ENCODE measurements around the gene SUSD4. TPM values are rescaled to one million over a fixed set of nuclear protein-coding genes. Genes with fewer than 3 reads are reported as not detected.

Gene SUSD4
- total and polyA plus RNA-seq, 9 of the 15 experiments (the other 6 are each of a cell fraction or from before 2014, with no cell fraction given) = 0.06 to 1.7 (median 0.09) TPM; not detected in 4

- FAIRE-seq = no peak
- Histone ChIP-seq H3K4me3 (no peak overlapping the region), H3K4me1 (replicated peaks in 1 of 2; ENCODE audit: control insufficient read depth in 2 of 2, insufficient read depth in 2 of 2, low read length in 2 of 2) (no peaks in the 10 kb centered on the region; a peak in 1 of 5 replicates), H3K9me1 (ENCODE audit: control insufficient read depth, insufficient read depth, low read length) (no peaks in the 10 kb centered on the region), H4K20me1 (replicated peaks; ENCODE audit: control insufficient read depth, insufficient read depth, low read length) (no peaks in the 10 kb centered on the region), H3K9ac (ENCODE audit: insufficient read depth in 1 of 2, low read depth in 2 of 2, low read length in 2 of 2) (no peak overlapping the region), H3K27ac (ENCODE audit: extremely low read depth, low read depth, low read length) (no peak overlapping the region), H3K36me3 (ENCODE audit: control insufficient read depth, insufficient read depth, low read length) (no peaks in the 10 kb centered on the region), H3K27me3 (ENCODE audit: control insufficient read depth in 2 of 2, insufficient read depth in 2 of 2, low read length in 2 of 2) (peaks cover 15 to 26% of the 10 kb centered on the region in 2 experiments), H3K9me3 (replicated peaks; ENCODE audit: control insufficient read depth, insufficient read depth, low read depth, low read length) (no peaks in the 10 kb centered on the region), H2AFZ (ENCODE audit: low read depth, low read length) (no peak overlapping the region), H3K4me2 (ENCODE audit: insufficient read depth, low read length) (no peak overlapping the region), H3K79me2 (ENCODE audit: control insufficient read depth, insufficient read depth, low read length) (no peaks in the 10 kb centered on the region)
- no peak for DNase-seq (ENCODE audit: extremely low read depth in 1 of 4, low spot score in 3 of 4)
- no TSS peak for BruUV-seq (replicated peaks)
- in situ Hi-C loops (cut with MboI) = no loop called here
- no peak for ATAC-seq
- POLR2A ChIA-PET = no interaction called here
- TF ChIP-seq CEBPG (CRISPR knock-in tag; IDR thresholded peaks at IDR 0.05) (no peak), CEBPG (tag; conservative IDR thresholded peaks at IDR 0.05 in 1 of 2, IDR thresholded peaks at IDR 0.05 in 1 of 2) (no peak), ARID2 (IDR thresholded peaks at IDR 0.05) (no peak), ZBTB1 (CRISPR knock-in tag; IDR thresholded peaks at IDR 0.05; ENCODE audit: borderline replicate concordance, low read depth) (no peak), SNRNP70 (optimal IDR thresholded peaks at IDR 0.05; ENCODE audit: low read depth, low read length) (no peak), IRF2 (CRISPR knock-in tag; IDR thresholded peaks at IDR 0.05) (no peak), CREB3L1 (IDR thresholded peaks at IDR 0.05; ENCODE audit: borderline replicate concordance, low read depth) (no peak), MTA3 (IDR thresholded peaks at IDR 0.05; ENCODE audit: borderline replicate concordance) (no peak), STAT5B (CRISPR knock-in tag; IDR thresholded peaks at IDR 0.05) (no peak), PTRF (tag; IDR thresholded peaks at IDR 0.05) (no peak), MCM7 (IDR thresholded peaks at IDR 0.05) (no peak), PCBP2 (IDR thresholded peaks at IDR 0.05; ENCODE audit: low read depth, low read length, poor library complexity, severe bottlenecking) (no peak)
- TF ChIP-seq, protein P1, sequence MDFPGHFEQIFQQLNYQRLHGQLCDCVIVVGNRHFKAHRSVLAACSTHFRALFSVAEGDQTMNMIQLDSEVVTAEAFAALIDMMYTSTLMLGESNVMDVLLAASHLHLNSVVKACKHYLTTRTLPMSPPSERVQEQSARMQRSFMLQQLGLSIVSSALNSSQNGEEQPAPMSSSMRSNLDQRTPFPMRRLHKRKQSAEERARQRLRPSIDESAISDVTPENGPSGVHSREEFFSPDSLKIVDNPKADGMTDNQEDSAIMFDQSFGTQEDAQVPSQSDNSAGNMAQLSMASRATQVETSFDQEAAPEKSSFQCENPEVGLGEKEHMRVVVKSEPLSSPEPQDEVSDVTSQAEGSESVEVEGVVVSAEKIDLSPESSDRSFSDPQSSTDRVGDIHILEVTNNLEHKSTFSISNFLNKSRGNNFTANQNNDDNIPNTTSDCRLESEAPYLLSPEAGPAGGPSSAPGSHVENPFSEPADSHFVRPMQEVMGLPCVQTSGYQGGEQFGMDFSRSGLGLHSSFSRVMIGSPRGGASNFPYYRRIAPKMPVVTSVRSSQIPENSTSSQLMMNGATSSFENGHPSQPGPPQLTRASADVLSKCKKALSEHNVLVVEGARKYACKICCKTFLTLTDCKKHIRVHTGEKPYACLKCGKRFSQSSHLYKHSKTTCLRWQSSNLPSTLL (IDR thresholded peaks at IDR 0.05) = no peak
- 0% methylated on average over 1 of the region's 1 CpG for WGBS (ENCODE audit: insufficient coverage, low coverage, missing lambda C conversion rate)
- intact Hi-C loops (cut with micrococcal nuclease) = loop anchor here (5.0 kb wide), 1 partner anchor 155 kb away; no protein-coding TSS in a partner anchor
- CTCF ChIA-PET (ENCODE audit: low intra/inter-chr PET ratio) = no interaction called here
Measured at GRCh38 chr1:223331929-223332328, 32.0 kb downstream of the SUSD4 start.

All from K562 (cell line).